ENCODE measurements around the gene TRIM10.
"Not testable (repeated sequence)": the region's sequence is repeated elsewhere in the genome, so short reads cannot be mapped to it uniquely, and the experiment has no call there.

TRIM10 gene

GRCh38 chr6:30168741-30169140 is 7.7 kb upstream of the TRIM10 start:
- H3K9me3 ChIP-seq (ENCODE audit: insufficient read depth, low read depth, low read length), result no peaks in the 10 kb centered on the region
- no peaks in the 10 kb centered on the region for H3K79me2 ChIP-seq (ENCODE audit: insufficient read depth, low read length)
- H3K27me3 ChIP-seq (ENCODE audit: insufficient read depth, low read length, poor library complexity, severe bottlenecking), result no peaks in the 10 kb centered on the region
- no peak overlapping the region for H3K4me3 ChIP-seq (ENCODE audit: low read length, poor library complexity, severe bottlenecking)
- H3K4me1 ChIP-seq (ENCODE audit: insufficient read depth, low read length, poor library complexity, severe bottlenecking), result peaks cover 48% of the 10 kb centered on the region
- peaks cover 3% of the 10 kb centered on the region; the same call in 1 of the 2 replicates for H3F3A ChIP-seq (ENCODE audit: low read depth)
- H3K4me2 ChIP-seq (ENCODE audit: low read depth, low read length, poor library complexity, severe bottlenecking), result peak overlapping the region; percentile 77
- no peaks in the 10 kb centered on the region for H4K20me1 ChIP-seq (ENCODE audit: insufficient read depth, low read length, poor library complexity, severe bottlenecking)
- H3K9ac ChIP-seq (ENCODE audit: low read depth, low read length, poor library complexity, severe bottlenecking), result peak overlapping the region; percentile 65
- TF ChIP-seq EZH2phosphoT487 (IDR thresholded peaks at IDR 0.05; ENCODE audit: borderline replicate concordance), result no peak
- TF ChIP-seq CTCF (conservative IDR thresholded peaks at IDR 0.05; ENCODE audit: low read length), result no peak
- H3K36me3 ChIP-seq (ENCODE audit: insufficient read depth, low read length), result no peaks in the 10 kb centered on the region
- peak overlapping the region; percentile 31; the same call in 1 of the 2 replicates for H2AFZ ChIP-seq (ENCODE audit: low read length)
- H3K9me2 ChIP-seq (replicated peaks; ENCODE audit: low read depth, low read length), result no peaks in the 10 kb centered on the region

DNA sequence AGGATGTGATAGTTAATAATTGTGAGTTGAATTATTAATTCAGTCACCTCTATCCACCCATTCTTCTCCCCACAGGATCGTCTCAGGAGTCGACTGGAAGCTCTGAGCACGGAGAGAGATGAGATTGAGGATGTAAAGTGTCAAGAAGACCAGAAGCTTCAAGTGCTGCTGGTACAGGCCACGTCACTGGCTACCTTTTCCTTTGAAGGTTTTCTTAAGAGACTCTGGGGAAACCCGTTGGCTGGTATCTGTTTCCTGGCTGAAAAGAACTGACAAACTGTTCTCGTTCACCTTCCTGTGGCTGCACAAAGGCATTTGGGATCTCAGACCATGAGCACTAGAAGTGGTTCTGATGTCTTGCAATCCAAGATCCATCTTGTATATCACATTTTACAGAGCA is 6.1 kb upstream of the TRIM10 start:
- Histone ChIP-seq H3K27me3 (ENCODE audit: insufficient read depth, low read length, poor library complexity, severe bottlenecking) (no peaks in the 10 kb centered on the region), H3F3A (ENCODE audit: low read depth) (peaks cover 3% of the 10 kb centered on the region; the same call in 1 of the 2 replicates)

GRCh38 chr6:30165238-30165637 is 4.2 kb upstream of the TRIM10 start:
- H4K20me1 ChIP-seq (ENCODE audit: insufficient read depth, low read length, poor library complexity, severe bottlenecking); H3K27me3 ChIP-seq (ENCODE audit: insufficient read depth, low read length, poor library complexity, severe bottlenecking); H3F3A ChIP-seq (ENCODE audit: low read depth); H2AFZ ChIP-seq (ENCODE audit: low read length); H3K9ac ChIP-seq (ENCODE audit: low read depth, low read length, poor library complexity, severe bottlenecking); H3K9me2 ChIP-seq (replicated peaks; ENCODE audit: low read depth, low read length); H3K79me2 ChIP-seq (ENCODE audit: insufficient read depth, low read length); H3K9me3 ChIP-seq (ENCODE audit: insufficient read depth, low read depth, low read length); H3K4me2 ChIP-seq (ENCODE audit: low read depth, low read length, poor library complexity, severe bottlenecking); H3K4me3 ChIP-seq (ENCODE audit: low read length, poor library complexity, severe bottlenecking); H3K36me3 ChIP-seq (ENCODE audit: insufficient read depth, low read length): not testable (repeated sequence)
- peaks cover 62% of the 10 kb centered on the region for H3K4me1 ChIP-seq (ENCODE audit: insufficient read depth, low read length, poor library complexity, severe bottlenecking)

More for the DNA sequence above, 6.1 kb upstream of the TRIM10 start:
- Histone ChIP-seq H3K36me3 (ENCODE audit: insufficient read depth, low read length) (no peaks in the 10 kb centered on the region), H3K9me2 (replicated peaks; ENCODE audit: low read depth, low read length) (no peaks in the 10 kb centered on the region), H3K4me2 (ENCODE audit: low read depth, low read length, poor library complexity, severe bottlenecking) (peak overlapping the region; percentile 77), H2AFZ (ENCODE audit: low read length) (peak overlapping the region; percentile 49; the same call in 1 of the 2 replicates), H3K9me3 (ENCODE audit: insufficient read depth, low read depth, low read length) (no peaks in the 10 kb centered on the region), H3K9ac (ENCODE audit: low read depth, low read length, poor library complexity, severe bottlenecking) (peak overlapping the region; percentile 65), H3K4me3 (ENCODE audit: low read length, poor library complexity, severe bottlenecking) (peak overlapping the region; percentile 58), H3K79me2 (ENCODE audit: insufficient read depth, low read length) (no peaks in the 10 kb centered on the region), H3K4me1 (ENCODE audit: insufficient read depth, low read length, poor library complexity, severe bottlenecking) (peaks cover 62% of the 10 kb centered on the region), H4K20me1 (ENCODE audit: insufficient read depth, low read length, poor library complexity, severe bottlenecking) (no peaks in the 10 kb centered on the region)
- no peak for TF ChIP-seq CTCF (conservative IDR thresholded peaks at IDR 0.05; ENCODE audit: low read length)
- TF ChIP-seq EZH2phosphoT487 (IDR thresholded peaks at IDR 0.05; ENCODE audit: borderline replicate concordance), result no peak

- no peak overlapping the region for H3K4me2 ChIP-seq (ENCODE audit: low read depth, low read length, poor library complexity, severe bottlenecking)
- H3K27me3 ChIP-seq (ENCODE audit: insufficient read depth, low read length, poor library complexity, severe bottlenecking), result no peaks in the 10 kb centered on the region
- H3K9me2 ChIP-seq (replicated peaks; ENCODE audit: low read depth, low read length), result no peaks in the 10 kb centered on the region
- TF ChIP-seq EZH2phosphoT487 (IDR thresholded peaks at IDR 0.05; ENCODE audit: borderline replicate concordance) (no peak), CTCF (conservative IDR thresholded peaks at IDR 0.05; ENCODE audit: low read length) (no peak)
- H3K9ac ChIP-seq (ENCODE audit: low read depth, low read length, poor library complexity, severe bottlenecking), result no peak overlapping the region
- no peaks in the 10 kb centered on the region for H3K36me3 ChIP-seq (ENCODE audit: insufficient read depth, low read length)
- H3K9me3 ChIP-seq (ENCODE audit: insufficient read depth, low read depth, low read length), result no peaks in the 10 kb centered on the region
- H3K4me1 ChIP-seq (ENCODE audit: insufficient read depth, low read length, poor library complexity, severe bottlenecking), result peaks cover 60% of the 10 kb centered on the region
- no peak overlapping the region for H3K4me3 ChIP-seq (ENCODE audit: low read length, poor library complexity, severe bottlenecking)
- H4K20me1 ChIP-seq (ENCODE audit: insufficient read depth, low read length, poor library complexity, severe bottlenecking), result no peaks in the 10 kb centered on the region
- H3K79me2 ChIP-seq (ENCODE audit: insufficient read depth, low read length), result no peaks in the 10 kb centered on the region
- H2AFZ ChIP-seq (ENCODE audit: low read length), result no peak overlapping the region
- H3F3A ChIP-seq (ENCODE audit: low read depth), result peaks cover 3% of the 10 kb centered on the region; the same call in 1 of the 2 replicates
These were observed 3.7 kb upstream of the TRIM10 start for GRCh38 chr6:30164714-30165113.
